Measurements from ENCODE around the gene ZC3H15.

The ZC3H15 gene

GRCh38 chr2:186543561-186544131 is 57.6 kb downstream of the ZC3H15 start:
- H3K4me3 ChIP-seq (ENCODE audit: low read depth, low read length): peak overlapping the region; percentile 17; the same call in 1 of the 2 replicates
- no peak for TF ChIP-seq CTCF (IDR thresholded peaks at IDR 0.05; ENCODE audit: low read depth, low read length)

- no peak for TF ChIP-seq CTCF (IDR thresholded peaks at IDR 0.05; ENCODE audit: low read depth, low read length)
- peak overlapping the region; percentile 17; the same call in 1 of the 2 replicates for H3K4me3 ChIP-seq (ENCODE audit: low read depth, low read length)
Observed at GRCh38 chr2:186544255-186544675, 58.2 kb downstream of the ZC3H15 start.

GRCh38 chr2:186546846-186547245 is 60.8 kb downstream of the ZC3H15 start:
- H3K4me3 ChIP-seq (ENCODE audit: low read depth, low read length): no peak overlapping the region
- TF ChIP-seq CTCF (IDR thresholded peaks at IDR 0.05; ENCODE audit: low read depth, low read length): no peak

- H3K4me3 ChIP-seq (ENCODE audit: low read depth, low read length): no peak overlapping the region
- TF ChIP-seq CTCF (IDR thresholded peaks at IDR 0.05; ENCODE audit: low read depth, low read length): no peak
Observed at GRCh38 chr2:186551323-186552050, 65.4 kb downstream of the ZC3H15 start.

- TF ChIP-seq CTCF (IDR thresholded peaks at IDR 0.05; ENCODE audit: low read depth, low read length): no peak
- H3K4me3 ChIP-seq (ENCODE audit: low read depth, low read length): no peak overlapping the region
Observed at GRCh38 chr2:186554429-186554828, 68.4 kb downstream of the ZC3H15 start.

- no peak for TF ChIP-seq CTCF (IDR thresholded peaks at IDR 0.05; ENCODE audit: low read depth, low read length)
- no peak overlapping the region for H3K4me3 ChIP-seq (ENCODE audit: low read depth, low read length)
Observed at GRCh38 chr2:186554850-186555671, 69.0 kb downstream of the ZC3H15 start.
